ENCODE results near the gene GPR135.
"Not testable (repeated sequence)": the region's sequence is repeated elsewhere in the genome, so short reads cannot be mapped to it uniquely, and the experiment has no call there.

The GPR135 gene

DNA sequence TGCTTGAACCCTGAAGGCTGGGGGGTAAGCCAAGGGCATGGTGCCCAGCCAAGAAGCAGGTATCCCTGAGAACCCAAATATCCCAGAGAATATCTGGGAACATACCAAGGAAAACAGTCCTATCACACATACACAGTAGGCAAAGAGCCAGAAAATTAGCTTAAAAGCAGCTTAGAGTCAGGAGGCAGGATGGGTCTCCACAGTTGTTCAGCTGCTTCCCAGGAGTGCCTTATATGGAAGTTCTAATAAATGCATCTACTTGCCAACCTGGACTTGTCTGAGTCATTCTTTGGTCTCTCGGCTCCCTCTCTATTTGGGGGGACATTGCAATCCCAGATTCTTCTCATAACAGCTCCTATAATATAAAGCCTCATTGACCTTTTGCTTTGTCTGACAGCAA is 9.0 kb upstream of the GPR135 start:
- no peak for DNase-seq (ENCODE audit: low read depth in 2 of 2)

DNA sequence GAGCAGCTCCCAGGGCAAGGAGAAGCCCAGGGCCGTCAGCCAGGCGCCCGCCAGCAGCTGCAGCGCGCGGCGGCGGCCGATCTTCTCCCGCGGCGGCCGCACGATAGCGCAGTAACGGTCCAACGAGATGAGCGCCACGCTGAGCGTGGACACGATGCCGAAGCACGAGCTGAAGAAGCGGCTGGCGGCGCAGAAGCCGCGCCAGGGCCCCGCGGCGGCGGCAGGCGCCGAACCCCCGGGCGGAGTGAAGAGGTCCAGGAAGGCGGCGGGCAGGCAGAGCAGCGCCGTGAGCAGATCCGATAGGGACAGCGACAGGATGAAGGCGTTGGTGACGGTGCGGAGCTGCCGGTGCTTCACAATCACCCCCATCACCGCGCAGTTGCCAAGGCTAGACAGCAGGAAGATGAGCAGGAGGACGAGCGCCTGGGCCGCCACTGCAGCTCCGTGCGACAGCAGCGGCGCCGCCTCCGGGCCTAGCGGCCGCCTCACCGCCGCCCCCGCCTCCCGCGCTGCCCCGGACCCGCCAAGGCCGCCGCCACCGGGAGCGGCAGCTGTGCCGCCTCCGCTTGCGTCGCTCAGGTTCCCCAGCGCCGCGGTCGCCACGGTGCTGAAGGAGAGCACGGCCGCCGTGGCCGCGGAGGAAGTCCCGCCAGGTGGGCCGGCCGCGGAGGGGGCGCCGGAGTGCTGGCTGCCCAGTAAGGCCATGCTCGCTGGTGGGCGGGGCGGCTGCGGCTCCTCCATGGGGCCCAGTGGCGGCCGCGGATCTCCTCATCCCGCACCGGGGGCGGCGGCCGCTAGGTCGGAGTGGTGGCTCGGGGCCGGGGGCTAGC is 479 bp downstream of the GPR135 start:
- peak; percentile 9 to 31 for DNase-seq (ENCODE audit: low read depth in 2 of 2)

DNA sequence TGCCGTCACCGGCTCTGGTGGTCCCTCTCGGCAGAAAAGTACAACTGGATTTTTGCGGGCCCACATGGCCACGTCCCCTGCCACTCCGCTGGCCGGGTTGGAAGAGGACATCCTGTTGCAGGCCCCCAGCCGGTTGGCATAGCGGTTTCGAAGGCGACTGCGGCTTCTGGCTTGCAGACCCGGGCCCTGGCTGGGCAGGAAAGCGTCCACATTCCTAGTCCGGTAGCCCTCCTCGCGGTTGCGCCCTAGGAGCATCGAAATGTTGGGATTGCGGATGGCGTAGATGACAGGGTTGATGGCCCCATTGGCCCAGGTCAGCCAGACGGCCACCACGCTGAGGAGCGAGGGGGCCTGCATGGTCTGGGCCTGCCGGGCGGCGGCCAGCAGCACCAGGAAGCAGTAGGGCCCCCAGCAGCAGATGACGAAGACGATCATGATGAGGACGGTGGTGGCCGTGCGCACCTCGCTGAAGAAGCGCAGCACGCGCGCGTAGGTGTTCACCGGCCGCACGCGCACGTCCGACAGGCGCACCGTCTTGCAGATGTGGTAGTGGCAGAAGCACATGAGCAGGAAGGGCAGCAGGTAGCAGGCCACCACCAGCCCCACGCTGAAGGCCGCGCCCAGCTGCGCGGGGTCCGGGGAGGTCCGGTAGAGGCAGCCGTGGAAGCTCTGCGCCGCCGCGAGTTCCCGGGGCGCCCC is 1.2 kb downstream of the GPR135 start:
- peak; percentile 10 to 26 for DNase-seq (ENCODE audit: low read depth in 2 of 2)

DNA sequence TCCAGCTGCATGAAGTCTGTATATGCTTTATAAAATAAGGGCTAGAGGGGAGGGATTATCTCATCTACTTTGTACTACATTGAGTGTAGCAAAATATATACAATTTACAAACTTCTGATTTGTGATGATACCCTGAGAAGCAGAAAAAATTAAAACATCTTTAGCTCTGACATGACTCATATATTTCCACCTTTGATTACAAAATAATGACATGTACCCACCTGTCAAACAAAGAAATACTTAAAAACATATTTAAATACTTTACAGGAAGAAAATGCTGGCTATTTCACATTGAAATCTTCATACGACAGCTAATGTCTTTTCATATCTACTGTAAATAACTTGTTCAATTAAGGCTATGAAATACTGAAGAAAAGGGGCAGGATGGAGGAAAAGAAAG is 3.3 kb downstream of the GPR135 start:
- DNase-seq (ENCODE audit: low read depth in 2 of 2), result no peak

DNA sequence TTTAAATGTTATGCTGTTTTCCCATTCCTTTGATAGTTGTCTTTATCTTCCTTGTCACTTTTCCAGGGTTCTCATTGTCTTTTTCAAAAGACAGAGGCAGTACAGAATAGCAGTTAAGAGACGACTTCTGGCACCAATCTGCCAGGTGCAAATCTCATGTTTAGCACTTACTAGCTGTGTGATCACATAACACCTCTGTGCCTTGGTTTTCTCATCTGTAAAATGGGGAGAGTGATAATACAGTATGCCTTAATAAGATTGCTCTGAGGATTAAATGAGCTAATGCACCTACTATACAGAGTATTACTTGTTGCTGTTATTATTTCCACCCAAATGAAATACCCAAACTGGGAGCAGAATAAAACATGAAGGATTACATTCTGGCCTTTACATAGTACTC is 4.8 kb downstream of the GPR135 start:
- no peak for DNase-seq (ENCODE audit: low read depth in 2 of 2)

DNA sequence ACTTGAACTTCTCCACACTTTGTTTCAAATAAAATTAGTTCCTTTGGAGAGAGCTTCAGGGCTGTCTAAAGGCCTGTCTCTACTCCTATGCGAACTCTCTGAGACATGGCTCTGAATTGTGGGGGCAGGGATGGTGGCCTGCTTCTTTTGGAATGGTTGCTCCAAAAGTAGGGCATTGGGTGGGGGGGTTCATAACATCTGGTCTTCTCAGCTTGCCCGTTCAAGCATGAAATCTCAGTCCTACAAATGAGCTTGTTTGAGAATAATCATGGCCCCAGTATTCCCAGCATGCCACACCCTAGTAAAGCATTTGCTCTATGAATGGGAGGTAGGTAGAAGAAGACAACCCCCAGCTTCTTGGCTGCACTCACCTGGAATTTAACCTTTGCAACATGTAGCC is 6.7 kb downstream of the GPR135 start:
- no peak for DNase-seq (ENCODE audit: low read depth in 2 of 2)

DNA sequence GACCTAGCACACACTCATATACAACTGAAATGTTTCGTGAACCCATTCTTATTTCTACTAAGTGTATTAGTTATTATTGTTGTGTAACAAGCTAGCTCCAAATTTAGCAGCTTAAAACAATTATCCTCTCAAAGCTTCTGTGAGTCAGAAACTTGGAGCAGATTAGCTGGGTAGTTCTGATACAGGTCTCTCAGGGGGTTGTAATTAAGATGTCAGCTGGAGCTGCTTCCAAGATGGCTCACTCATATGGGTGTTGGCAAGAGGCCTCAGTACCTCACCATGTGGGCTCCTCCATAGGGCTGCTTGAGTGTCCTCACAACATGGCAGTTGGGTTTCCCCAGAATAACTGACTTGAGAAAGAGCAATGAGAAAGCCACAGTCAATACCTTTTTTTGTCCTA is 9.8 kb downstream of the GPR135 start:
- DNase-seq (ENCODE audit: low read depth in 2 of 2), result no peak

DNA sequence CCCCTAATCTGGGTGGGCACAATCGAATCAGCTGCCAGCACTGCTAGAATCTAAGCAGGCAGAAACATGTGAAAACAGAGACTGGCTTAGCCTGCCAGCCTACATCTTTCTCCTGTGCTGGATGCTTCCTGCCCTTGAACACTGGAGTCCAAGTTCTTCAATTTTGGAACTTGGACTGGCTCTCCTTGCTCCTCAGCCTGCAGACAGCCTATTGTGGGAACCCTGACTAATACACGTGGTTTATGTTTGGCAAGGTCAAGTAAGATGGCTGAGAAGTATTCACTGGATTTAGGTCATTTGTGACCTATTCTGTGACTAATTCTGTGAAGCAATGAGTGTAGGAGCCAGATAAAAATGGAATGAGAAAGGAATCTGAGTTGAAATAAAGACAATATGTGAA is 11.0 kb downstream of the GPR135 start:
- no peak for DNase-seq (ENCODE audit: low read depth in 2 of 2)

DNA sequence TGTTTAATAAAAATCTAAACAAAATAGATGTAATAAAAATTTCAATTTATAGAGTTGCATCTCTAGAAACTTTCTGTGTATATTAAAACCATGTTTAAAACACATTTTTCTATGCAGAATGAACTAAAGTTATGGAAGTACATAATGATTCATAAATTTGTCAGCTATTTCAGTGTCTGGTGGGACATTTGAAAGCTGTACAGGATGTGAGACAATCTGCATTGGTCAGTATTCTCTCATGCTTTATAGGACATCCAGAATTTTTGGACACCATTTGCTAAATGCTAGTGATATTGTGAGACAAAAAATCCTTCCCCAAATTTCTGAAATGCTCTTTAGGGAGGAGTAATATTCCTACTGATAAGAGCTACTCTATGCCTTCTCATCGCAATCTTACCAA is 13.3 kb downstream of the GPR135 start:
- no peak for DNase-seq (ENCODE audit: low read depth in 2 of 2)

DNA sequence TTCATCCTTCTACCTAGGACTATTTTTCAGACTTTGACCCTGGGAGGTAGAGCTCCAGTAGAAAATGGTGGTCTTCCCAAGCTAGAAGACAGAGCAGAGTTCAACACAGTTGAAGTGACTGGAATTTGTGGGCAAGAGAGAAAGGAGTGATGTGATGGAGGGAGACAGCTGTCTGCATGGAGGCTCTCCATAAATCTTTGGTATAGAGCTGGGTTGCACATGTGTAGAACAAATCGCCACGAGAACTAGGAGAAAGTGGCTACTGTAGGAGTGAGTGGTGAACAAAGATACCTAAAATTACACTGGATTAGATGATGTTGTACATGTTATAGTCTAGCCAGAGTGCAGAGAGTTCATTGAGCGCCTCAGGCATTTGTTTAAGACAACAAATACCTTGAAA is 14.5 kb downstream of the GPR135 start:
- DNase-seq (ENCODE audit: low read depth in 2 of 2), result no peak

DNA sequence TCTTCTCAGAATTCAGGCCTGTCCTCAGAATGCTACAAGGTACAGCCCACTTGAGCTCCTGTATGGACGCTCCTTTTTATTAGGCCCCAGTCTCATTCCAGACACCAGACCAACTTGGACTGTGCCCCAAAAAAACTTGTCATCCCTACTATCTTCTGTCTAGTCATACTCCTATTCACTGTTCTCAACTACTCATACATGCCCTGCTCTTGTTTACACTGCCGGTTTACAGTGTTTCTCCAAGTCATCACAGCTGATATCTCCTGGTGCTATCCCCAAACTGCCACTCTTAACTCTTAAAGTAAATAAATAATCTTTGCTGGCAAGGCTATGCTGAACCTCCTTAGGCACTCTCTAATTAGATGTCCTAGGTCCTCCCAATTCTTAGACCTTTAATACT is 16.5 kb downstream of the GPR135 start:
- not testable (repeated sequence) for DNase-seq (ENCODE audit: low read depth in 2 of 2)

DNA sequence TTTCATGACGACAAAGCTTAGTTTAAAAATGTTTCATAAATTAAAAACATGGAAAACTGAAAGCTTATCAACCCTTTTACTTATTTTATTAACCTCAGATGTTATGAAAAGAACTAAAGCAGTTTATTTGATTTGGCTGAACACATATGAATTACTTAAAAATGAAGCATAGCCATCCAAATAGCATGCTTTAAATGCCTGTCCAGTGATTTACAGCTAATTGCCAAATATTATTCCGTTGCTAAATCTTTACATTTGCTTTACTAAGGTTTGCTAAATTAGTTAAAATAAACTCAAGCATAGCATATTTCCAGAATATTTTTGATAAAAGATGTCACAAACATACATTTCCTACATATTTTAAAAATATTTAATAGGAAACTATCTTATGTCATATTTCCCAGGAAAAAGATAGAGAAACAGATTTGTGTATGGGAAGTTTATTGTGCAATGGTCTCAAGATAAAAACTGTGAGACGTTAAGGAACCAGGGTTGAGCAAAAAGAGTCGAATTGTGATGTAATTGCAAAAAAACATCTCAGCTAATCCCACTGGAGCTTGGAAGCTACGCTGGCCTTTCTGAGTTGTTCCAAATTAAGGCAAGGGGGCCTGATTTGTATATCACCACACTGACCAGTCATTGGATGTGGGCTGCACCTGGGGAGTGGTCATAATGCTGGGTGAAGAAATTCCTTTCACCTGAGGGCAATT is 25.8 kb downstream of the GPR135 start:
- no peak for DNase-seq (ENCODE audit: low read depth in 2 of 2)

DNA sequence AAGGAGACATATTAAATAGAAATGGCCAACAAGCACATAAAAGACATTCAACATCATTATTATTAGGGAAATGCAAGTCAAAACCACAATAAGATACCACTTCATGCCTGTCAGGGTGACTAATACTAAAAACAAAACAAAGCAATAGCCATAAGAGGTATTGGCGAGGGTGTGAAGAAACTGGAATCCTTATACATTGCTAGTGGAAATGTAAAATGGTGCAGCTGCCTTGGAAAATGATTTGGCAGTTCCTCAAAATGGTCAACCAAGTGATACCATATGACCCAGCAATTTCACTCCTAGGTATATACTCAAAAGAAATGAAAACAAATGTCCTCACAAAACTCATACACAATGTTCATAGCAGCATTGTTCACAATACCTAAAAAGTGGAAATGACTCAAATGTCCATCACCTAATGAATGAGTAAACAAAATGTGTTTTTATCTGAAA is 27.0 kb downstream of the GPR135 start:
- DNase-seq (ENCODE audit: low read depth in 2 of 2), result no peak

DNA sequence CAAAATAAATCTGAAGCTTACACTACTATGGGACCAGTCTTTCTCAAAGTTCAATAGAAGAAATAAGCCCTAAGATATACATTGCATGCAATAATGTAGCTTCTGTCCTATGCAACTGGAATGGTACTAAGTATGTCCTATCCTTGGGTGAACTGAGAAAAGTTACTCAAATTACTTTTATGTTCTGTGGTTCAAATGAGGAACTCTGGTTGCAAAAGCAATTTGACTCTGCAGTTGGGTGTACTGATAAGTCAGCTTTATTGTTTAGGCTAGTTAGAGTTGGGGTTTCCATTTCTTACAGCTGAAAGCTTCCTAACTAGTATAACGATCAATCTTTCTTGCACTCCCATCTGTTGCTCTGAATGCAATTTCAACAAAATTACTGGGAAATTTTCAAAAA is 29.2 kb downstream of the GPR135 start:
- DNase-seq (ENCODE audit: low read depth in 2 of 2), result no peak

DNA sequence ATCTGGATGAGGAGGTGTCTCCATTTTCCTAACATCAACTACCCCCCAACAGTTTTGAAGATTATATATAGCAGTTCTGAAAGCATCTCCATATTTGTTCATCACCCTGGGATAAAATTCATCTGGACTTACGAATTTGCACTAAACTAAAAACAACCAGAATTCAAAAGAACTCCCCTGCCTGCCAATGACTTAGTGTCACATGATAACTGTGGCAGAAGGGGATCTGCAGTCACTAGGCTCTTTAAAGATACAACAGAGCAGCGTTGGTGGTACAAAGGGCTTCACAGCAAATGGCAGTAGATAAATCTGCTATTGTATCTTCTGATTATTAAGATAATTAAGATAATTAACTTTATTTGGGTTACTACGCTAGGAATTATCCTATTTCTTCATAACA is 30.1 kb downstream of the GPR135 start:
- no peak for DNase-seq (ENCODE audit: low read depth in 2 of 2)

DNA sequence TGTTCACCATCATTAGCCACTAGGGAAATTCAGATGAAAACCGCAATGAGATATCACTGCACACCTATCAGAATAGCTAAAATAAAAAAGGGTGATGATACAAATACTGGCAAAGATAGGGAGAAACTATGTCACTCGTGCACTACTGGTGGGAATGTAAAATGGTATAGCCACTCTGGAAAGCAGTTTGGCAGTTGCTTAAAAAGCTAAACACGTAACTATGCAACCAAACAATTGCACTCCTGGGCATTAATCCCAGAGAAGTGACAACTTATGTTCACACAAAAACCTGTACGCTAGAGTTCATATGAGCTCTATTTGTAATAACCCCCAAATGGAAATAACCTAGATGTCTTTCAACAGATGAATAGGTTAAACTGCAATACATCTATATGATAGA is 35.4 kb downstream of the GPR135 start:
- no peak for DNase-seq (ENCODE audit: low read depth in 2 of 2)

DNA sequence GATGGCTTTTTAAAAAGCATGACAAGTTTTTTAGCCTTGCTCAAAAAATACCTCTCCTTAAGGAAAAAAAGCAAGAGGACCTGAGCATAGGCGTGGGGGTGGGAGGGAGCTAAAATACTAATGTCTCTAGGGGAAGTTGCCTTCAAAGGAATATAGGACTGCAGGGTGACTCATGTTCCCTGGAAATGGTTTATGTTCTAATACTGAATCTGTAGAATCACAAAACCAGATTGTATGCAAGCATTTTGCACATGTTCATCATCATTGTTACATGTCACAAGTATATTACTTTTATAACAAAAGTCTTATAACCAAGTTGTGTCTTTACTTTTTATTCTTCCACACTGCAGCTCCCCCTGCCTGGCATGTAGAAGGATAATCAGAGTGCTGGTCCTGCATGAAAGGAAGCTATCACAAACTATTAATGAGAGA is 36.6 kb downstream of the GPR135 start:
- no peak for DNase-seq (ENCODE audit: low read depth in 2 of 2)

DNA sequence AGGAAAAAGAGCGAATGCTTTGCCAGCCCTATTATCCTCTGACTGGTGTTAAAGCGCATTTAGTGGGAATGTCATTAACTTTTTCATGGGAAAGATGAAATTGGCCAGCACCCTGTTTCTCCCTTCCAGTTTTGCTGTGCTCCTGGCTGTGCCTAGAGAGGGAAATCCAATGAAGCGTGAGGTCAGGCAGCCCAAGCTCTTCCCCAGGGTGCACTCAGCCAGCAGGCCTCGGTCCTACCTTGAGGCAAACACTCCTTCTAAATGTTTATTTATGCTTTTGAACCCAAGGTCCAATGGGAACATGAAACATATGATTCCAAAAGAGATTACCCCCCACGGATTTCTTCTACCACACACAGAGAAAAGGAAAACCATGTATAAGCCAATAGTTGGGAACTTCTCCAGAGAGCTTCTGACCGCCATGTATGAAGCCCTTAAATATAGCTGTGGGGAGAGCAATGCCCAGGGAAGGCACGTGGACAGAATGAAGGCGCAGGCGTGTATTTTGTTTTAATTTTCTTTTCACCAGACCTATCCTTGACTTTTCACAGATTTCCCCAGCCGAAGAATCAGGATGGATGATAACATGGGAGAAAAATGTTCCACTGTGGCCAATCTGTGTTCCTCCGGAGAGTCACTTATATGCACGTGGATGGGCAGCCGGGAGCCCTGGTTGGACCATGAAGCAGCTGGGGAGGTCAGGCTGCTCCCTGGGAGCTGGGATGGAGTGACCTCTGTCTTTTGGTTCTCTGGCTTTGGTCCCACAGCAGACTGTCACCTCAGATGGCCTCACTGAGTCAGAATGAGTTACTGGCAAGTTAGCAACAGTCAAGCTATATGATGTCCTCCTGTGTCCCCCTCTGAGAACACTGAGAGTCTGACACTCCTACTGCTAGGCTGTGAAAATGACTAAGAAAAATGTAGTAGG is 37.3 kb downstream of the GPR135 start:
- no peak for DNase-seq (ENCODE audit: low read depth in 2 of 2)

DNA sequence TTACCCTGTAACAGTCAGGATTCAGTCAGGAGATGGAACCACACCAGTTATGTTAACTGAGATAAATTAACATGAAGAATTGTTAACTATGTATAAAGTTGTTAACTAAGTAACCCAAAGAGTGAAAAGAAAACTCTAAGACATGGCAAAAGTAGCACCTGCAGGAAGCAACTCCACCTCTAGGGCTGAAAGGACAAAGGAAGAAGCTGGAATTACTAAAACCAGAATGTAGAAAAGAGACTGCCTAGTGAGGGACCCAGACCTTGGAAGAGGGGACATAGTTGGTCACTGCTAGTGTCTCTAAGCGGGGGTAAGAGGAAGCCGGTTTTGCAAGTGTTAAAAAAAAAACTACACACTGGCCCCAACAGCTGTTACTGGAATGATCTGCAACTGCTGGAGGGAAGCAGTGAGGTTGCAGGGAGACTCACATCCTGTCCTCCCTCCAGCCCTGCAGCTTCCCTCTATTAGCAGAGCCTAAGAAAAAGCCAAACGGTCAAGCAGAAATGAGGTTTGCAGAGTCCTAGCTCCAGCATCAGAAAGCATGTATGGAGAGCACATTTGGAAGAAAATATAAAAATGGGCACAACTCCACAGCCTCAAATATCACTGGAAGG is 39.8 kb downstream of the GPR135 start:
- no peak for DNase-seq (ENCODE audit: low read depth in 2 of 2)

DNA sequence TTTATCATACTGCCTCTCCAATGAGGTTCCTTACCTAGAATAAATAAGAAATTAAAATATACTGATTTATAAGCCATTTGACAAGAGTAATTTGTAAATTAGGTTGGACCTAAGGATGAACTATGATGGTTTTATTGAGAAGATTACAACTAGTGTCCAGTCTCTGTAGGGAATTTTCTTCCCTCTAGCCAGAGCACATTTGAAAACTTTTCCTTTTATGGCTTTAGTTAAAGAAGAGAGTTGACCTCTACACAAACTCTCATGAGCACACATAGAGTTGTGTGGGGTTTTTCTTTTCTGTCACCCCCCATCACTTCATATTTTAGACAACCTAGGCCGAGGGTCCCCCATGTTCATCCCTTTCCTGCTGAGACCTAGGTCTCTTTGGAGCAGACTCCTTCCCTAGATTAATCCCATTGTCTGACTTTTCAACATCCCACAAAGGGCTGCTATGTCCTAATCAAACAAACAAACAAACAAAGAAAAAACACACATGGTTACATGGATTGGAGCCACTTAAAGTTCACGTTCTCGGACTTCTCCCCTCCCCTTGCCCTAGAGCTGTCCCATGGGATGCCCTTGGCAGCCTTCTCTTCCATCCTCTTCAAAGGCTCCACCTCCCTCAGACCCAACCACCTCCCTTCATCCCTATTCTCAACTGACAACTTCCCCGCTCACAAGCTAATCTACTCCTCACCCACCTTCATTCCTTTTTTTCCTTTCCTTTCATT is 40.7 kb downstream of the GPR135 start:
- no peak for DNase-seq (ENCODE audit: low read depth in 2 of 2)

All from stimulated activated CD4-positive, alpha-beta T cell treated with anti-CD3 and anti-CD28 coated beads, Interleukin-15, amount 100 ng/mL, for 48 hours (primary cell).